ENCODE results near the gene PVRIG.
"Not testable (repeated sequence)": the region's sequence is repeated elsewhere in the genome, so short reads cannot be mapped to it uniquely, and the experiment has no call there.

PVRIG gene

GRCh38 chr7:100211342-100211780, 8.4 kb upstream of the PVRIG start:
- ChIA-PET POLR2A (interaction anchor here (1.0 kb wide), 1 partner anchor 63 kb away, joined by 3 read pairs; the partner anchor contains the start of gene LAMTOR4), CTCF (no interaction called here)
- TF ChIP-seq CTBP1 (IDR thresholded peaks at IDR 0.05; ENCODE audit: borderline replicate concordance): no peak
- no peak for TF ChIP-seq L3MBTL2 (conservative IDR thresholded peaks at IDR 0.05)
- no peak for TF ChIP-seq SUZ12 (IDR thresholded peaks at IDR 0.05)
- no peak for TF ChIP-seq TARDBP (IDR thresholded peaks at IDR 0.05)
- TF ChIP-seq BHLHE40 (IDR thresholded peaks at IDR 0.05; ENCODE audit: borderline replicate concordance): no peak
- no peak for TF ChIP-seq ZNF384 (IDR thresholded peaks at IDR 0.05)
- no peak for TF ChIP-seq FOXM1 (IDR thresholded peaks at IDR 0.05; ENCODE audit: borderline replicate concordance)
- no peak for TF ChIP-seq FOXA1 (IDR thresholded peaks at IDR 0.05)
- TF ChIP-seq SP1 (IDR thresholded peaks at IDR 0.05): no peak
- no peak for TF ChIP-seq ELF4 (IDR thresholded peaks at IDR 0.05)
- TF ChIP-seq FOXK2 (IDR thresholded peaks at IDR 0.05): no peak
- TF ChIP-seq HDGF (IDR thresholded peaks at IDR 0.05; ENCODE audit: borderline replicate concordance): no peak
- no peak for DNase-seq (ENCODE audit: extremely low spot score)

GRCh38 chr7:100212631-100213286, 7.0 kb upstream of the PVRIG start:
- TF ChIP-seq FOXA1 (IDR thresholded peaks at IDR 0.05): no peak
- no peak for TF ChIP-seq HDGF (IDR thresholded peaks at IDR 0.05; ENCODE audit: borderline replicate concordance)
- no peak for TF ChIP-seq SUZ12 (IDR thresholded peaks at IDR 0.05)
- TF ChIP-seq ARNT (IDR thresholded peaks at IDR 0.05): no peak
- no peak for TF ChIP-seq PKNOX1 (IDR thresholded peaks at IDR 0.05)
- TF ChIP-seq BHLHE40 (IDR thresholded peaks at IDR 0.05; ENCODE audit: borderline replicate concordance): no peak
- TF ChIP-seq LEF1 (IDR thresholded peaks at IDR 0.05; ENCODE audit: borderline replicate concordance): no peak
- TF ChIP-seq FOXK2 (IDR thresholded peaks at IDR 0.05): no peak
- ChIA-PET POLR2A (no interaction called here), CTCF (no interaction called here)

GRCh38 chr7:100213672-100214071, 6.1 kb upstream of the PVRIG start:
- CTCF ChIA-PET: no interaction called here
- POLR2A ChIA-PET: no interaction called here
- no peak for DNase-seq (ENCODE audit: extremely low spot score)
- no peak for TF ChIP-seq FOXK2 (IDR thresholded peaks at IDR 0.05)
- TF ChIP-seq L3MBTL2 (conservative IDR thresholded peaks at IDR 0.05): no peak
- TF ChIP-seq BHLHE40 (IDR thresholded peaks at IDR 0.05; ENCODE audit: borderline replicate concordance): no peak
- no peak for TF ChIP-seq ZNF384 (IDR thresholded peaks at IDR 0.05)
- TF ChIP-seq FOXA1 (IDR thresholded peaks at IDR 0.05): no peak
- TF ChIP-seq NFRKB (IDR thresholded peaks at IDR 0.05): no peak
- no peak for TF ChIP-seq LEF1 (IDR thresholded peaks at IDR 0.05; ENCODE audit: borderline replicate concordance)
- no peak for TF ChIP-seq FOXM1 (IDR thresholded peaks at IDR 0.05; ENCODE audit: borderline replicate concordance)
- TF ChIP-seq ARNT (IDR thresholded peaks at IDR 0.05): no peak
- TF ChIP-seq SP1 (IDR thresholded peaks at IDR 0.05): no peak

More at GRCh38 chr7:100212631-100213286, 7.0 kb upstream of the PVRIG start:
- DNase-seq (ENCODE audit: extremely low spot score): no peak

GRCh38 chr7:100214356-100214755, 5.4 kb upstream of the PVRIG start:
- POLR2A ChIA-PET; DNase-seq (ENCODE audit: extremely low spot score); CTCF ChIA-PET: not testable (repeated sequence)

GRCh38 chr7:100215895-100216294, 3.9 kb upstream of the PVRIG start:
- ChIA-PET CTCF (interaction anchor here (0.6 to 1.0 kb wide), 3 partner anchors 55 to 129 kb away, joined by 3 to 4 read pairs (median 3); no protein-coding TSS in a partner anchor), POLR2A (no interaction called here)
- DNase-seq (ENCODE audit: extremely low spot score): no peak
- TF ChIP-seq SP1 (IDR thresholded peaks at IDR 0.05) (no peak), NFRKB (IDR thresholded peaks at IDR 0.05) (no peak), PKNOX1 (IDR thresholded peaks at IDR 0.05) (no peak), HDGF (IDR thresholded peaks at IDR 0.05; ENCODE audit: borderline replicate concordance) (no peak), ELF4 (IDR thresholded peaks at IDR 0.05) (no peak), ARNT (IDR thresholded peaks at IDR 0.05) (no peak), CTBP1 (IDR thresholded peaks at IDR 0.05; ENCODE audit: borderline replicate concordance) (no peak), L3MBTL2 (conservative IDR thresholded peaks at IDR 0.05) (no peak), FOXK2 (IDR thresholded peaks at IDR 0.05) (no peak), ZNF384 (IDR thresholded peaks at IDR 0.05) (no peak), SUZ12 (IDR thresholded peaks at IDR 0.05) (no peak), TARDBP (IDR thresholded peaks at IDR 0.05) (no peak), FOXM1 (IDR thresholded peaks at IDR 0.05; ENCODE audit: borderline replicate concordance) (no peak), FOXA1 (IDR thresholded peaks at IDR 0.05) (no peak), BHLHE40 (IDR thresholded peaks at IDR 0.05; ENCODE audit: borderline replicate concordance) (no peak), LEF1 (IDR thresholded peaks at IDR 0.05; ENCODE audit: borderline replicate concordance) (no peak)

- CTCF ChIA-PET: interaction anchor here (0.7 to 1.6 kb wide), 3 partner anchors 8 to 85 kb away, joined by 4 to 13 read pairs (median 5); no protein-coding TSS in a partner anchor
These were observed 1.8 kb upstream of the PVRIG start for GRCh38 chr7:100217934-100218333.

GRCh38 chr7:100219271-100219737, 445 bp upstream of the PVRIG start:
- ChIA-PET CTCF (interaction anchor here (0.6 to 1.6 kb wide), 3 partner anchors 9 to 286 kb away, joined by 3 to 5 read pairs (median 4); no protein-coding TSS in a partner anchor), POLR2A (no interaction called here)
- no peak for TF ChIP-seq FOXM1 (IDR thresholded peaks at IDR 0.05; ENCODE audit: borderline replicate concordance)
- no peak for TF ChIP-seq L3MBTL2 (conservative IDR thresholded peaks at IDR 0.05)
- no peak for TF ChIP-seq FOXA1 (IDR thresholded peaks at IDR 0.05)
- no peak for TF ChIP-seq ARNT (IDR thresholded peaks at IDR 0.05)
- no peak for TF ChIP-seq SP1 (IDR thresholded peaks at IDR 0.05)
- TF ChIP-seq SUZ12 (IDR thresholded peaks at IDR 0.05): no peak
- no peak for TF ChIP-seq LEF1 (IDR thresholded peaks at IDR 0.05; ENCODE audit: borderline replicate concordance)
- no peak for TF ChIP-seq PKNOX1 (IDR thresholded peaks at IDR 0.05)
- no peak for TF ChIP-seq TARDBP (IDR thresholded peaks at IDR 0.05)
- TF ChIP-seq HDGF (IDR thresholded peaks at IDR 0.05; ENCODE audit: borderline replicate concordance): no peak
- TF ChIP-seq FOXK2 (IDR thresholded peaks at IDR 0.05): no peak
- no peak for TF ChIP-seq CTBP1 (IDR thresholded peaks at IDR 0.05; ENCODE audit: borderline replicate concordance)
- TF ChIP-seq BHLHE40 (IDR thresholded peaks at IDR 0.05; ENCODE audit: borderline replicate concordance): no peak
- no peak for TF ChIP-seq NFRKB (IDR thresholded peaks at IDR 0.05)
- TF ChIP-seq ELF4 (IDR thresholded peaks at IDR 0.05): no peak
- no peak for DNase-seq (ENCODE audit: extremely low spot score)

More at GRCh38 chr7:100217934-100218333, 1.8 kb upstream of the PVRIG start:
- POLR2A ChIA-PET: interaction anchor here (1.3 kb wide), 1 partner anchor 85 kb away, joined by 3 read pairs; no protein-coding TSS in a partner anchor
- DNase-seq (ENCODE audit: extremely low spot score): not testable (repeated sequence)
